ENCODE measurements around the gene SSNA1.

The SSNA1 gene

DNA sequence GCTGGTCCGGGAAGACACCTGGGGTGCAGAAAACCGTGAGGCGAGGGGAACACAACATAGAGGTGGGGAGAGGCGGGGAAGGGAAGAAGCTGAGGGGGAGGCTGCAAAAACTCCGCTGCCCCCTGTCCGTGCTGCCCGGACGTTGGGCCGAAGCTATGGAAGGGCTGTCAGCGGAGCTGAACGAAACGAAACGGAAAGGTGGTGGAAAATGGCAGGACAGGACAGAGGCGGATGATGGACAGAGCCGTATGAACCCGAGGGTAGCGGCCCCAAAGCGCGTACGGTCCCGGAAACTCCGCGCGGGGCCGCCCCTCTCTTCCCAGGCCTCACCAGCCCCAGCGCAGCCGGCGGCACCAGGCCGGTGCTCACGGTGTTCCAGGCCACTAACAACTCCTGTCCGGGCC is 388 bp upstream of the SSNA1 start (continued):
- TF ChIP-seq BCL11A (tag by site-specific recombination; IDR thresholded peaks at IDR 0.05; ENCODE audit: low read depth) = no peak
- no peak for TF ChIP-seq REPIN1 (tag by site-specific recombination; IDR thresholded peaks at IDR 0.05; ENCODE audit: low read depth)
- TF ChIP-seq, protein P1, sequence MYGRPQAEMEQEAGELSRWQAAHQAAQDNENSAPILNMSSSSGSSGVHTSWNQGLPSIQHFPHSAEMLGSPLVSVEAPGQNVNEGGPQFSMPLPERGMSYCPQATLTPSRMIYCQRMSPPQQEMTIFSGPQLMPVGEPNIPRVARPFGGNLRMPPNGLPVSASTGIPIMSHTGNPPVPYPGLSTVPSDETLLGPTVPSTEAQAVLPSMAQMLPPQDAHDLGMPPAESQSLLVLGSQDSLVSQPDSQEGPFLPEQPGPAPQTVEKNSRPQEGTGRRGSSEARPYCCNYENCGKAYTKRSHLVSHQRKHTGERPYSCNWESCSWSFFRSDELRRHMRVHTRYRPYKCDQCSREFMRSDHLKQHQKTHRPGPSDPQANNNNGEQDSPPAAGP (tag by site-specific recombination; IDR thresholded peaks at IDR 0.05) = no peak
- TF ChIP-seq ZNF10 (tag by site-specific recombination; IDR thresholded peaks at IDR 0.05) = no peak; the same call in 1 of the 2 replicates
- TF ChIP-seq ZNF621 (tag by site-specific recombination; IDR thresholded peaks at IDR 0.05) = no peak
- TF ChIP-seq MZF1 (tag by site-specific recombination; IDR thresholded peaks at IDR 0.05; ENCODE audit: borderline replicate concordance) = no peak
- no peak for TF ChIP-seq KLF7 (tag by site-specific recombination; IDR thresholded peaks at IDR 0.05; ENCODE audit: borderline replicate concordance)
- no peak for TF ChIP-seq ZIC2 (tag by site-specific recombination; IDR thresholded peaks at IDR 0.05)
- no peak for TF ChIP-seq ZBTB7A (tag by site-specific recombination; IDR thresholded peaks at IDR 0.05; ENCODE audit: low read depth)
- no peak for TF ChIP-seq ZNF324 (tag by site-specific recombination; IDR thresholded peaks at IDR 0.05)
- no peak for TF ChIP-seq SCRT1 (tag by site-specific recombination; IDR thresholded peaks at IDR 0.05; ENCODE audit: borderline replicate concordance)
- TF ChIP-seq, protein P2, sequence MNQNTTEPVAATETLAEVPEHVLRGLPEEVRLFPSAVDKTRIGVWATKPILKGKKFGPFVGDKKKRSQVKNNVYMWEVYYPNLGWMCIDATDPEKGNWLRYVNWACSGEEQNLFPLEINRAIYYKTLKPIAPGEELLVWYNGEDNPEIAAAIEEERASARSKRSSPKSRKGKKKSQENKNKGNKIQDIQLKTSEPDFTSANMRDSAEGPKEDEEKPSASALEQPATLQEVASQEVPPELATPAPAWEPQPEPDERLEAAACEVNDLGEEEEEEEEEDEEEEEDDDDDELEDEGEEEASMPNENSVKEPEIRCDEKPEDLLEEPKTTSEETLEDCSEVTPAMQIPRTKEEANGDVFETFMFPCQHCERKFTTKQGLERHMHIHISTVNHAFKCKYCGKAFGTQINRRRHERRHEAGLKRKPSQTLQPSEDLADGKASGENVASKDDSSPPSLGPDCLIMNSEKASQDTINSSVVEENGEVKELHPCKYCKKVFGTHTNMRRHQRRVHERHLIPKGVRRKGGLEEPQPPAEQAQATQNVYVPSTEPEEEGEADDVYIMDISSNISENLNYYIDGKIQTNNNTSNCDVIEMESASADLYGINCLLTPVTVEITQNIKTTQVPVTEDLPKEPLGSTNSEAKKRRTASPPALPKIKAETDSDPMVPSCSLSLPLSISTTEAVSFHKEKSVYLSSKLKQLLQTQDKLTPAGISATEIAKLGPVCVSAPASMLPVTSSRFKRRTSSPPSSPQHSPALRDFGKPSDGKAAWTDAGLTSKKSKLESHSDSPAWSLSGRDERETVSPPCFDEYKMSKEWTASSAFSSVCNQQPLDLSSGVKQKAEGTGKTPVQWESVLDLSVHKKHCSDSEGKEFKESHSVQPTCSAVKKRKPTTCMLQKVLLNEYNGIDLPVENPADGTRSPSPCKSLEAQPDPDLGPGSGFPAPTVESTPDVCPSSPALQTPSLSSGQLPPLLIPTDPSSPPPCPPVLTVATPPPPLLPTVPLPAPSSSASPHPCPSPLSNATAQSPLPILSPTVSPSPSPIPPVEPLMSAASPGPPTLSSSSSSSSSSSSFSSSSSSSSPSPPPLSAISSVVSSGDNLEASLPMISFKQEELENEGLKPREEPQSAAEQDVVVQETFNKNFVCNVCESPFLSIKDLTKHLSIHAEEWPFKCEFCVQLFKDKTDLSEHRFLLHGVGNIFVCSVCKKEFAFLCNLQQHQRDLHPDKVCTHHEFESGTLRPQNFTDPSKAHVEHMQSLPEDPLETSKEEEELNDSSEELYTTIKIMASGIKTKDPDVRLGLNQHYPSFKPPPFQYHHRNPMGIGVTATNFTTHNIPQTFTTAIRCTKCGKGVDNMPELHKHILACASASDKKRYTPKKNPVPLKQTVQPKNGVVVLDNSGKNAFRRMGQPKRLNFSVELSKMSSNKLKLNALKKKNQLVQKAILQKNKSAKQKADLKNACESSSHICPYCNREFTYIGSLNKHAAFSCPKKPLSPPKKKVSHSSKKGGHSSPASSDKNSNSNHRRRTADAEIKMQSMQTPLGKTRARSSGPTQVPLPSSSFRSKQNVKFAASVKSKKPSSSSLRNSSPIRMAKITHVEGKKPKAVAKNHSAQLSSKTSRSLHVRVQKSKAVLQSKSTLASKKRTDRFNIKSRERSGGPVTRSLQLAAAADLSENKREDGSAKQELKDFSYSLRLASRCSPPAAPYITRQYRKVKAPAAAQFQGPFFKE (tag by site-specific recombination; IDR thresholded peaks at IDR 0.05; ENCODE audit: borderline replicate concordance) = no peak
- TF ChIP-seq HOXD13 (CRISPR knock-in tag; IDR thresholded peaks at IDR 0.05; ENCODE audit: borderline replicate concordance) = no peak
- TF ChIP-seq ZNF138 (tag by site-specific recombination; IDR thresholded peaks at IDR 0.05; ENCODE audit: borderline replicate concordance) = peak; percentile 43; the same call in 1 of the 2 replicates
- TF ChIP-seq ZBTB1 (tag by site-specific recombination; IDR thresholded peaks at IDR 0.05) = no peak
- TF ChIP-seq ZNF596 (tag by site-specific recombination; IDR thresholded peaks at IDR 0.05) = no peak
- no peak; the same call in 1 of the 2 replicates for TF ChIP-seq ZNF335 (tag by site-specific recombination; conservative IDR thresholded peaks at IDR 0.05)
- TF ChIP-seq, protein P3, sequence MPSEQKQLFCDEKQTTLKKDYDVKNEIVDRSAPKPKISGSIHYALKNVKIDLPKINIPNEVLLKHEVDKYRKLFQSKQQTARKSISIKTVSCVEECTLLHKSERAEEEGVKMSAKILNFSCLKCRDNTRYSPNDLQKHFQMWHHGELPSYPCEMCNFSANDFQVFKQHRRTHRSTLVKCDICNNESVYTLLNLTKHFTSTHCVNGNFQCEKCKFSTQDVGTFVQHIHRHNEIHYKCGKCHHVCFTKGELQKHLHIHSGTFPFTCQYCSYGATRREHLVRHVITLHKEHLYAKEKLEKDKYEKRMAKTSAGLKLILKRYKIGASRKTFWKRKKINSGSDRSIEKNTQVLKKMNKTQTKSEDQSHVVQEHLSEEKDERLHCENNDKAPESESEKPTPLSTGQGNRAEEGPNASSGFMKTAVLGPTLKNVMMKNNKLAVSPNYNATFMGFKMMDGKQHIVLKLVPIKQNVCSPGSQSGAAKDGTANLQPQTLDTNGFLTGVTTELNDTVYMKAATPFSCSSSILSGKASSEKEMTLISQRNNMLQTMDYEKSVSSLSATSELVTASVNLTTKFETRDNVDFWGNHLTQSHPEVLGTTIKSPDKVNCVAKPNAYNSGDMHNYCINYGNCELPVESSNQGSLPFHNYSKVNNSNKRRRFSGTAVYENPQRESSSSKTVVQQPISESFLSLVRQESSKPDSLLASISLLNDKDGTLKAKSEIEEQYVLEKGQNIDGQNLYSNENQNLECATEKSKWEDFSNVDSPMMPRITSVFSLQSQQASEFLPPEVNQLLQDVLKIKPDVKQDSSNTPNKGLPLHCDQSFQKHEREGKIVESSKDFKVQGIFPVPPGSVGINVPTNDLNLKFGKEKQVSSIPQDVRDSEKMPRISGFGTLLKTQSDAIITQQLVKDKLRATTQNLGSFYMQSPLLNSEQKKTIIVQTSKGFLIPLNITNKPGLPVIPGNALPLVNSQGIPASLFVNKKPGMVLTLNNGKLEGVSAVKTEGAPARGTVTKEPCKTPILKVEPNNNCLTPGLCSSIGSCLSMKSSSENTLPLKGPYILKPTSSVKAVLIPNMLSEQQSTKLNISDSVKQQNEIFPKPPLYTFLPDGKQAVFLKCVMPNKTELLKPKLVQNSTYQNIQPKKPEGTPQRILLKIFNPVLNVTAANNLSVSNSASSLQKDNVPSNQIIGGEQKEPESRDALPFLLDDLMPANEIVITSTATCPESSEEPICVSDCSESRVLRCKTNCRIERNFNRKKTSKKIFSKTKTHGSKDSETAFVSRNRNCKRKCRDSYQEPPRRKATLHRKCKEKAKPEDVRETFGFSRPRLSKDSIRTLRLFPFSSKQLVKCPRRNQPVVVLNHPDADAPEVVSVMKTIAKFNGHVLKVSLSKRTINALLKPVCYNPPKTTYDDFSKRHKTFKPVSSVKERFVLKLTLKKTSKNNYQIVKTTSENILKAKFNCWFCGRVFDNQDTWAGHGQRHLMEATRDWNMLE (tag by site-specific recombination; conservative IDR thresholded peaks at IDR 0.05; ENCODE audit: low read depth) = no peak
- peak; percentile 88; the same call in 1 of the 2 replicates for TF ChIP-seq ZNF837 (tag by site-specific recombination; IDR thresholded peaks at IDR 0.05)
- TF ChIP-seq, protein P4, sequence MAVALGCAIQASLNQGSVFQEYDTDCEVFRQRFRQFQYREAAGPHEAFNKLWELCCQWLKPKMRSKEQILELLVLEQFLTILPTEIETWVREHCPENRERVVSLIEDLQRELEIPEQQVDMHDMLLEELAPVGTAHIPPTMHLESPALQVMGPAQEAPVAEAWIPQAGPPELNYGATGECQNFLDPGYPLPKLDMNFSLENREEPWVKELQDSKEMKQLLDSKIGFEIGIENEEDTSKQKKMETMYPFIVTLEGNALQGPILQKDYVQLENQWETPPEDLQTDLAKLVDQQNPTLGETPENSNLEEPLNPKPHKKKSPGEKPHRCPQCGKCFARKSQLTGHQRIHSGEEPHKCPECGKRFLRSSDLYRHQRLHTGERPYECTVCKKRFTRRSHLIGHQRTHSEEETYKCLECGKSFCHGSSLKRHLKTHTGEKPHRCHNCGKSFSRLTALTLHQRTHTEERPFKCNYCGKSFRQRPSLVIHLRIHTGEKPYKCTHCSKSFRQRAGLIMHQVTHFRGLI (tag by site-specific recombination; IDR thresholded peaks at IDR 0.05) = no peak
- TF ChIP-seq ZNF747 (tag by site-specific recombination; IDR thresholded peaks at IDR 0.05) = no peak
- TF ChIP-seq, protein P5, sequence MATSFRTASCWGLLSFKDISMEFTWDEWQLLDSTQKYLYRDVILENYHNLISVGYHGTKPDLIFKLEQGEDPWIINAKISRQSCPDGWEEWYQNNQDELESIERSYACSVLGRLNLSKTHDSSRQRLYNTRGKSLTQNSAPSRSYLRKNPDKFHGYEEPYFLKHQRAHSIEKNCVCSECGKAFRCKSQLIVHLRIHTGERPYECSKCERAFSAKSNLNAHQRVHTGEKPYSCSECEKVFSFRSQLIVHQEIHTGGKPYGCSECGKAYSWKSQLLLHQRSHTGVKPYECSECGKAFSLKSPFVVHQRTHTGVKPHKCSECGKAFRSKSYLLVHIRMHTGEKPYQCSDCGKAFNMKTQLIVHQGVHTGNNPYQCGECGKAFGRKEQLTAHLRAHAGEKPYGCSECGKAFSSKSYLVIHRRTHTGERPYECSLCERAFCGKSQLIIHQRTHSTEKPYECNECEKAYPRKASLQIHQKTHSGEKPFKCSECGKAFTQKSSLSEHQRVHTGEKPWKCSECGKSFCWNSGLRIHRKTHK (tag by site-specific recombination; IDR thresholded peaks at IDR 0.05) = no peak
- TF ChIP-seq KLF8 (tag by site-specific recombination; IDR thresholded peaks at IDR 0.05) = no peak
- TF ChIP-seq ZNF501 (tag by site-specific recombination; IDR thresholded peaks at IDR 0.05) = 0 out of 2 replicates have a peak, but pooled peaks have one; percentile 93
- no peak for TF ChIP-seq ZNF202 (tag by site-specific recombination; IDR thresholded peaks at IDR 0.05; ENCODE audit: borderline replicate concordance)
- no peak for TF ChIP-seq OVOL3 (tag by site-specific recombination; IDR thresholded peaks at IDR 0.05)

All from HEK293 (cell line).